Smooth muscle cell of the pulmonary artery (primary cell): ENCODE measurements around the gene SIK2. TPM values are rescaled to one million over a fixed set of nuclear protein-coding genes. Genes with fewer than 3 reads are reported as not detected.

Source experiments
- total RNA-seq: library from RNA; depleted of rRNA; stranded (reverse); fragments of >200 nt; gene quantifications from 2 replicates; pipeline ENCODE4 v1.2.3, GENCODE V29; 2014

SIK2 gene
- 13.1 and 16.0 TPM in 2 replicates for total RNA-seq

DNA sequence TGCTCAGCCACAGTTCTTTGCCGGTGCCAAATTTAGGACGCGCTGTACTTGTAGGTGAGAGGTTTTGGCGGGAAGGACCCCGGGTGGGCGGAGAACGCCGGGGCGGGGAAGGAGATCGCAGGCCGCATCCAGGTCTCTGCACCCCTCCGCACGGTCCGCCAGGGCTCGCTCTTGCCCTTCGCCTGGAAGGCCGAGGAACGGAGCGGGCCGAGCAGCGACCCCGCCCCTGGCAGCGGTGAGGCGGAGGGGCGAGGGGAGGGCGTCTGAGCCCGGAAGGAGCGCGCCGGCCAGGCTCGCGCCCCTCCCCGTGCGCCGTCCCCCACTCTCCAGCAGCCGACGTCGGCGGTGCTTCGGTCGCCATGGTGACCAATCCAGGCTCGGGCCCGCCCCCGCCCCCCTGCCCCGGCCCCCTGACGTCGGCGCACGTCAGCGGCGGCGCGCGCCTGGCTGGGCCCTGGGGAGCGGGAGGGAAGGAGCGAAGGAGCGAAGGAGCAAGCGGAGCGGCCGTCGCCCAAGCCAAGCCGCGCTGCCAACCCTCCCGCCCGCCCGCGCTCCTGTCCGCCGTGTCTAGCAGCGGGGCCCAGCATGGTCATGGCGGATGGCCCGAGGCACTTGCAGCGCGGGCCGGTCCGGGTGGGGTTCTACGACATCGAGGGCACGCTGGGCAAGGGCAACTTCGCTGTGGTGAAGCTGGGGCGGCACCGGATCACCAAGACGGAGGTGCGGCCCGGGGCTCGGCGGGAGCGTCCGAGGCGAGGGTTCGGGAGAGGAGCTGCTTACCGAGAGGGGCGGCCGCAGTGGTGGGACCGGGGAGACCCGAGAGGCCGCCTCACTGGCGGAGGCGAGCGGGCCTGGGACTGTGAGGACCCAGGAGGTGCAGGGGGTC, at the start of gene SIK2:
Gene SIK2 (plus strand): TSS at position 471 of the 886 bp plus-strand sequence. CDS start 115 bp downstream, at position 586.

DNA sequence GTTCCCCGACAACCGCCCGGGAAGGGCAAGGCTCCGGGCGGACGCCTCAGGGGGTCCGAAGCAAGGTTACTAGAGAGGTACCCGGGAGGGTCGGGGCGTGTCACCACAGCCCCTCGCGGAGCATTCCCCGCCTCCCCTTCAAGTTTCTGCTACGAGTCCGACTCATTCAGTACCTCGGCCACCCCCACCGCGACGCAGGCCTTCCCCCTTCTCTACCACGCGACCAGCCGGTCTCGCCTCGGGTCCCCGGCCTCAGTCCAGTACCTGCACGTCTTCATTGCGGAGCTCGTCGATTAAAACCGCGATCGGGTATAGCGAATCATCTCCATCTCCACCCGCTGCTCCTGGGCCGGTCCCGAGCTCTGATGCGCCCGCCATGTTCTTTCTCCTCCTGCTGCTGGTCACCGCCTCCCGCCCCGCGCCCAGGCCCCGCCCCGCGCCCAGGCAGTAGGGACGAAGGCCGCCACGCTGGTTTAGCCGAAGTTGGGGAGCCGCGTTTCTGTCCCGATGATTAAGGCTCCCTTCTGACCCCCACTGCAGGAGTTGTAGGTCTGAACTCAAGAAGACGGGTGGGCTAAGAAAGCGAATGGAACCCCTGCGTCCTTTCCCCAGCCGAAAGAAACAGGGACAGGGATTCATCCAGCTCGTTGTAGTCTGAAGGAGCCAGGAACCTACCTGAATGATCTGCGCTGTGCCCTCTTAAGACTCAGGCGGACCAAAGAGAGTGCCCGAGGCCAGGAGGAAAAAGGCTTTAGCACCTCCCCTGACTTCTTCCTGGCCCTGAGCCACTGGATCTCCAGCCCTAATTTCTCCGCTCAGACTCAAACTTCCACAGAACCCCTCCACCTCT, 164.0 kb downstream of the SIK2 start, which contains the start of gene PPP2R1B:
Gene PPP2R1B (minus strand): TSS at position 406 of the 850 bp plus-strand sequence. CDS start 28 bp downstream, at position 378.

Other genes with a start within 250 kb of the SIK2 start
- gene POU2AF1, start 223.2 kb upstream of the SIK2 start, total RNA-seq, result not detected in 2 replicates
- gene BTG4, start 90.1 kb upstream of the SIK2 start, total RNA-seq, result not detected in 2 replicates
- not detected in 2 replicates for gene HOATZ, start 87.7 kb upstream of the SIK2 start, total RNA-seq
- gene LAYN, start 61.7 kb upstream of the SIK2 start, total RNA-seq, result 21.2 and 35.2 TPM in 2 replicates
- gene PPP2R1B, start 163.9 kb downstream of the SIK2 start, total RNA-seq, result 28.5 and 29.1 TPM in 2 replicates